HG03175 (cell line): ENCODE results near the gene APOA5.

Source experiments
- ATAC-seq: cut with Tn5 transposase; IDR thresholded peaks from one replicate; pipeline ENCODE4 v1.9.1; 2021; ENCODE audit warnings: mild to moderate bottlenecking, moderate library complexity; ENCODE audit not compliant: unreplicated experiment

APOA5 gene

DNA sequence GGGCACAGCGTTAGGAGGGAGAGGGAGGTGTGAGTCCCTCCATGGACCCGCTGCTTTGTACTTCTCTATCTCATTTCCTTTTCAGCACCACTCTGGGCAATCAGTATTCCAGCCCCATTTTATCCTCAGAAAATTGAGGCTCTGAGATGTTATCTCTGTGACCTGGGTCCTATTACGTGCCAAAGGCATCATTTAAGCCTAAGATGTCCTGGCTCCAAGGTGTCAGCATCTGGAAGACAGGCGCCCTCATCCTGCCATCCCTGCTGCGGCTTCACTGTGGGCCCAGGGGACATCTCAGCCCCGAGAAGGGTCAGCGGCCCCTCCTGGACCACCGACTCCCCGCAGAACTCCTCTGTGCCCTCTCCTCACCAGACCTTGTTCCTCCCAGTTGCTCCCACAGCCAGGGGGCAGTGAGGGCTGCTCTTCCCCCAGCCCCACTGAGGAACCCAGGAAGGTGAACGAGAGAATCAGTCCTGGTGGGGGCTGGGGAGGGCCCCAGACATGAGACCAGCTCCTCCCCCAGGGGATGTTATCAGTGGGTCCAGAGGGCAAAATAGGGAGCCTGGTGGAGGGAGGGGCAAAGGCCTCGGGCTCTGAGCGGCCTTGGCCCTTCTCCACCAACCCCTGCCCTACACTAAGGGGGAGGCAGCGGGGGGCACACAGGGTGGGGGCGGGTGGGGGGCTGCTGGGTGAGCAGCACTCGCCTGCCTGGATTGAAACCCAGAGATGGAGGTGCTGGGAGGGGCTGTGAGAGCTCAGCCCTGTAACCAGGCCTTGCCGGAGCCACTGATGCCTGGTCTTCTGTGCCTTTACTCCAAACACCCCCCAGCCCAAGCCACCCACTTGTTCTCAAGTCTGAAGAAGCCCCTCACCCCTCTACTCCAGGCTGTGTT is 37.2 kb upstream of the APOA5 start:
- ATAC-seq = no peak

DNA sequence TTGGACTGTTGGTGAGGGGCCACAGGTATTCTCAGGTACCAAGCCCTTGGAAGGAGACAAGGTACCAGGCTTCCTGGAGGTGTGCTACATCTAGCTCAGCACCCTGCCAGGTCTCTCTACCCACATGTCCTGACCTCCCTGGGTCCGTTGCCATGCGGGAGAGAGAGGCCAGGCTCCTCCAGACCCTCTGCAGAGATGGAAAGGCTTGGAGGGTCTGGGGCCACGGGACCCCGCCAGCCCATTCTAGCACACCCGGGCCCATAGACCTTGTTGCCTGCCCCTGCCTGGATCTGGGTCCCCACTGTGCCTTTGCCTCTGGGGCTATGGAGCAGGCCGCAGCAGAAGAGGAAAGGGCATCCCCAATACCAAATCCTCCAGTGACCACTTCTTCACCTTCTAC is 35.8 kb upstream of the APOA5 start:
- ATAC-seq = no peak

DNA sequence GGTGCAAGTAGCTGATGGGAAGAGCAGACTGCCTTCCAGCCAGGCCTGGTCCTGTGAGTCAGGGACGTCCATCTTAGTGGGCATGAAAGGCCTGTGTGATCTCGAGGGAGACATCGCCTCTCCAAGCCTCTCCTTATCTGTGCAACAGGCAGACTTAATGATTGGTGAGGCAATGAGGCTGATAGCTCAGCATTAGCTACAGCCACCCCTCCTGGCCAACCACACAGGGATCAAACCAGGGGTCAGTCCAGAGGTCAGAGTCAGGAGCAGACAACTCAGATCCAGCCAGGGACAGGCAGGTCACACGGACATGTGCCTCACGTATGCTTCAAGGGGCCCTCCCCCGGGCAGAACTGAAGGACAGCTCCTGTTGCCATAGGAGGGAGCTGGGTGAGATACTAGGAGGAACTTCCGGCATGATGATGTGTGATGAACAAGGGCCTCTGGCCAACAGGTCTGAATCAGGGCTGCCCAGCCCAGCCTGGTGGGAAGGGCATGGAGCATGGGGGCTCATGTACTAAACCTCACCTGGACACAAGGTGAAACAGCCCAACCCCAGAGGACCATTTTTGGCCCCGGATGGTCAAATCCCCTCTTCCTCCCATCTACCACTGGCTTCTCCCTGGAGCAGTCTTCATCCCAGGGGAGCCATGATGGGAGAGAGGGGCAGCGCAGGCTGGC is 35.2 kb upstream of the APOA5 start:
- ATAC-seq = no peak

DNA sequence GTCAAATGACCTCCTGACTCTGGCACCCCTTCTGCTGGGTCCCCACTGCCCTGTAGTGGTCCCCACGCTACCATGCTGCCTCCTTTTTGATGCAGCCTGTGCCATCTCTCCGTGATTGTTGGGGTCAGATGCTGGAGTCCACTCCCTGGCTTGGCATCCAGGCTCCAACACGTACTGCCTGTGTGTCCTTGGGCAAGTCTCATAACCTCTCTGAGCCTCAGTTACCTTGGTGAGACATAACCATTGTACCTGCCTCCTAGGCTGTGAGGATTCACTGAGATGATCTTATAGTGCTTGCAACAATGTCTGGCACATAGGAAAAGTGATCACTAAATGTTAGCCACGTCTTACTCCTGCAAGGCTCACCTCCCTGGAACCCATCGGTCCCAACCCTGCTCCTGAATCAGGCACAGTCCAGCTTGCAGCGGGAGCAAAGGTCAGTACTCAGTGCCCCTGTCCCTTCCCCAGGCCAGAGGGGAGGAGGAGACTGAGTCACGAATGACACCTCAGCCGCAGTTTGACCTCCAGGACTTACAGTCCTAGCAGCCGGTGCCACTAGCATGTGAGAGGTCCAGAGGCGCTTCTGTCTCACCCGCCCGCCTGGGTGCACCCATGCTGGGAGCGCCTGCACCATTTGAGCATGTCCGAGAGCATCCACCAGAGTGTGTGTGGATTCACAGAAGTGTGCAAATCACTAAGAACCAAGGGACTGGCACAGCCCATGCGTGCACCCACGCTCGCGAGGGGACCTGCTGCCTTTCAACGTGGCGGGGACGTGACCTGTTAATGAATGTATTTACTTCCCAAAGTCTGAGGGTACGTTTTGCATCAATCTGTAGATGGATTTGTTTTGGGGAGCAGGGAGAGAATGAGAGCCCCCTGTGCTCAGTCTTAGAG is 34.4 kb upstream of the APOA5 start:
- no peak for ATAC-seq

DNA sequence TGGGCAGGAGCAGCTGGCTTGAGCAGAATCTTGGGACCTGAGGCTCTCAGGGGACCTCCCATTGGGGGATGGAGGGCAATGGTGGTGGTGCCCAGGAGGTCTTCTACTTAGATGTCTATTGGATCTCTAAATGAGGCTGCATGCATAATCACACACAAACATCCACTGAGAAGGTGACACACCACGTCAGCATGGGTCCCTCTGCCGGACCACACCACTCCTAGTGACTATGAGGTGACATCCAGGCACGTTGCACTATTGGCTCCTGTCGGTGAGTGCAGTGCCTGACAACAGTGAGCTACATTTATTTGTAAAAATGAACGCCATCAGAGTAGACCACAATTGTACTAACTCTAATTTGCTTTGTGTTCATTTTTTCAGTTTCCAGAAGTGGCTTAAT is 33.8 kb upstream of the APOA5 start:
- ATAC-seq = no peak

DNA sequence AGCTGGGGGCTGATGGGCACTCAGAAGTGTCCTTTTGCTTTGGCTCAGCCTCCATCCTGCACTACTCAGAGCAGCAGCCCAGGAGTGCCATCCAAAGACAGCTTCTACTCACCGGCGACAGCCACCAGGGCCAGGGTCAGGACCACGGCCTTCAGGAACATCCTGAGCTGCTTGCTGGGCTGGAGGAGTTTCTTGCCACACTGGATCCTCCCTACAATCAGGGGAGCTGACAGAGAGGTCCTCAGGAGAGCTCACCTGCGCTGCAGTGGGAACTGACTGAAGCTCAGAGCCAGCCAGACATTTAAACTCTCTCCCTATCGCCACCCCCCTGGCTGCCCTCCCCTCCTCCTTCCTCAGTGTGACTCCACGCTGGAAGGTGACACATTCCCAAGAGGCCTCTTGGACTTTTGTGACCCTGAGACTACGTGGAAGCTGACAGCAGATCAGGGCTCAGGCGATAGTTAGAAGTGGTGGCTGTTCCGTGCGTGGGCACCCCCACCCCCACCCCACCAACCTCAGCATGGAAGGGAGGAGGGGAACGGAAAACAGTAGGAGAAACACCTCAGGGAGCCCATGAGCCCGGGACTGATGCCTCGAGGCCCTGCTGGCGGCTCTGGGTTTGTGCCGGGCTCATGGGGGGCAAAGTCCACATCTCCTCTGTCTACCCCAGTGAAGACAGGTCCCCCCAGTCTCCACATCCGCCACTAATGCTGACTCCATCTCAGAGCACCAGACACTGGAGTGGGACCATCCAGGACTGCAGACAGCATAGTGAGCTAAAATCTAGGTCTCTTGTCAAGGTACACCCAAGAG is 31.6 kb upstream of the APOA5 start, which contains the start of gene APOA4:
TSS of gene APOA4 (minus strand) at position 274 of the 813 bp plus-strand sequence. CDS start at position 161, 113 bp downstream.
- ATAC-seq = no peak

DNA sequence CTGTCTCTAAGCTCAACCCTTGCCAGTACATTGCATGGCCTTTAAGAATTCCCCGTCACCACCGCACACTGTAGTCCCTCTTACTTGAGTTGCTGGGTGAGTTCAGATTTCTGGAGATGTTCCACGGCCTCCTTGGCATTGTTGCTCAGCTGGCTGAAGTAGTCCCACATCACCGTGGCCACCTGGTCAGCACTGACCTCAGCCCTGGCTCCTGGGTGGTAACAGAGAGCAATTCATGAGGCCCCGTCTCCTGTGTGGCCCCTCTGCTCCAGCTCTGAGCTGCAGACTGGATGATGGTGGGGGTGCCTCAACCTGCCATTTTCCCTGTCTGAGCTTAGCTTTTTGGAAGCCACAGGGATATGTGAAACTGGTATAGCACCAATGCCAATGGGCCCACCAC is 30.9 kb upstream of the APOA5 start:
- no peak for ATAC-seq

DNA sequence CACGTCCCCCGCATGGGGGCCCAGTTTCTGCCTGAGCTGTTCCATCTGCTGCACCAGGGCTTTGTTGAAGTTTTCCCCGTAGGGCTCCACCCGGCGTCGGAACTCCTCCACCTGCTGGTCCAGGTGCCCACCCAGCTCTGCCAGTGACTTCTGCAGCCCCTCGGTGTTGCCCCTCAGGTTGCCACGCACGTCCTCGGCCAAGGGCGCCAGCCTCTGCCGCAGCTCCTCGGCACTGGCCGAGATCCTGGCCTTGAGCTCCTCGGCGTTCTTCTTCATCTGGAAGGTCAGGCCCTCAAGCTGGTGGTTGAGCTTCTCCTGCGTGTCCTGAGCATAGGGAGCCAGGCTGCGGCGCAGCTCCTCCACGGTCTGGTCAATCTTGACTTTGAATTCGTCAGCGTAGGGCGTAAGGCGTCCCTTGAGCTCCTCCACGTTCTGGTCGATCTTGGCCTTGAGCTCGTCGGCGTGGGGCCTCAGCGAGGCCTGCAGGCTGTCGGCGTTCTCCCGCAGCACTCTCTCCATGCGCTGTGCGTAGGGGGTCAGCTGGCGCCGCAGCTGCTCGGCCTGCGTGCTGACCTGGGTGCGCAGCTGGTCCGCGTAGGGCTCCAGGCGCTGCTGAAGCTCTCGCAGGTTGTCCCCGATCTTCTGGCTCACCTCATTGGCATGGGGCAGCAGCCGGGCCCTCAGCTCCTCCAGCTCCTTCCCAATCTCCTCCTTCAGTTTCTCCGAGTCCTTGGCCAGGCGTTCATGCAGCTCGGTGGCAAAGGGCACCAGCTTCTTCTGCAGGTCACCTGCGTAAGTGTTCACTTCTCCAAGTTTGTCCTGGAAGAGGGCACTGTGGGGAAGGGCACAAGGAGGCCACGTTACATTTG is 29.6 kb upstream of the APOA5 start:
- ATAC-seq = no peak

DNA sequence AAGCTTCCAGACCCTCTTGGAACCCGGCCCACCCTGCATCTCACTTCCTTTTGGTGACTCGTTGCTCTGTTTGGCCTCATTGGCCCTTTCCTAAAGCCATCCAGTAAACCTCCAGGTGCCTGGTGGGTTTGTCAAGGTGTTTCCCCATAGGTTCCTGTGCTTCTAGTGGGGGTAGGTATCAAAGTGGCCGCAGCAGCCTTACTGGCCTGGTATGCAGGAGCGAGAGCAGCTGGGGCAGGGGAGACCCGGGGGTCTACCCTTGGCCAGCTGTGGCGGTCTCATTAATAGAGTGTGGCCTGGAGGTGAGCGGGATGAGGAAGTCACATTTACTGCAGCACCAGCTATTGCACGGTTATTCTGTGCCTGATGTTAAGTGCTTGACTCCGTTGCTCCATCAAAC is 27.4 kb upstream of the APOA5 start:
- no peak for ATAC-seq

DNA sequence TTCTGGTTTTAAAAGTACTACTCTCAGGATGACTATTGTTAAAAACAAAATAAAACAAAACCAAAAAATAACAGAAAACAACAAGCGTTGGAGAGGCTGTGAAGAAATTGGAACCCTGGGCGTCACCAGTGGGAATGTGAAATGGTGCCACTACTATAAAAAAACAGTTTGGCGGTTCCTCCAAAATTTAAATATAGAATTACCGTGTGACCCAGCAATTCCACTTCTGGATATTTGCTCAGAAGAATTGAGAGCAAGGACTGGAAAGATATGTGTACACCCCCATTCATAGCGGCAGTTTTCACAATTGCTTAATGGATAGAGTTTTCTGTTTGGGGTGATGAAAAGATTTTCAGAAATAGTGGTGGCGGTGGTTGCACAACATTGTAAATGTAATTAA is 22.8 kb upstream of the APOA5 start:
- ATAC-seq = no peak

DNA sequence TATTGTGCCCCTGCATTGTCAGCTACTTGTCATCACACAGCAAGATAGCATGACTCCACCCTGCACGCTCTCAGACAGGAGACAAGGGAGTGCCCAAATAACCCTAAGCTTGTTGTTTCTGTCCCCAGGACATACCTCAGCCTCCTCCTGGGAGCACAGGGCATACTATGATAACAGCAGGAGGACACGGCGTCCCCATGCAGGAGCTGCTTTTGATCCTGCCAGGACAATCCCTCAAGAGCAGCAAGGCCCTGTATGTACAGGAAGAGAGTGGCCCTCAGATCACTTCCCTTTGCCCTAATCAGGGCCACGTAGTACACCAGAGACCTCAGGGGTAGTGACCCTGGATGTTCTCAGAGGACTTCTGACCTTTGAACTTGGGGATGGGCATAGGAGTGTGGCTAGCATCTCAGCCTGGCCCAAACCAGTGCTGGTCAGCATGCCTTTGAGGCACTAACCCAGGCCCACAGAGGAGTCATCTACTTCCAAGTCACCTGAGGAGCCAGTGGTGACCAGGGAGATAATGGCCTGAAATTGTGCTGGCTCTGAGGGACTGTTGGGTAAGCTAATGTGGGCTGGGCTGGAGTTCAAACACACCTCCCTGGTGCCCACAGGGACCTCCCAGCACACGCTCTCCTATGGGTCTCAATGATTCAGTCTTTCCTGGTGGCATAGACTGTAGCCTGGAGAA is 22.2 kb upstream of the APOA5 start:
- ATAC-seq = no peak

DNA sequence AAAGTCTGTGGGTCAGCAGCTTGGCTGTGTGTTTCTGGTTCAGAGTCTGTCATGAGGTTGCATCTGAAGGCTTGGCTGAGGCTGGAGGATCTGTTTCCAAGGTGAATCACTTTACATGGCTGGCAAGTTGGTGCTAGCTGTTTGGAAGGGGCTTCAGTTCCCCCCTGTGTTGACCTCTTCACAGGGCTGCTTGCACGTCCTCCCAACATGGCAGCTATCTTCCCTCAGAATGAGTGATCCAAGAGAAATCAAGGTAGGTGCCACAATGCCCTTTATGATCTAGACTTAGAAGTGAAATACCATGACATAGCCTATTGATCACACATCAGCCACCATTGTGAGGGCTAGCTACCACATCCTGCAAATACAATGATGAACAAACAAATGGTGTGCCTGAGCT is 21.5 kb upstream of the APOA5 start:
- no peak for ATAC-seq

DNA sequence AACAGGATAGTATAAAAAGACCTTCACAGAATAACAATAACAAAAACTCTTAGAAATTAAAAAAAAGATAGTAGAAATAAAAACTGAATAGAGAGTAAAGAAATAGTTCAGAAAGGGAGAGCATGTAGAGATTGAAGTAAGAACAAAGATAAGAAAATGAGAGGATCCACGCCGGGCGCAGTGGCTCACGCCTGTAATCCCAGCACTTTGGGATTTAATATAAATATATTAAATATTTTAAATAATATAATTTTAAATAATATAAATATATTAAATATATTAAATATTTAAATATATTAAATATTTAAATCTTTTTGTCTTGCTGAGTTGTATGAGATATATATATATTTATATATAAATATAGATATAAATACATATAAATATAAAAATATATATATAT is 20.4 kb upstream of the APOA5 start:
- ATAC-seq = no peak

DNA sequence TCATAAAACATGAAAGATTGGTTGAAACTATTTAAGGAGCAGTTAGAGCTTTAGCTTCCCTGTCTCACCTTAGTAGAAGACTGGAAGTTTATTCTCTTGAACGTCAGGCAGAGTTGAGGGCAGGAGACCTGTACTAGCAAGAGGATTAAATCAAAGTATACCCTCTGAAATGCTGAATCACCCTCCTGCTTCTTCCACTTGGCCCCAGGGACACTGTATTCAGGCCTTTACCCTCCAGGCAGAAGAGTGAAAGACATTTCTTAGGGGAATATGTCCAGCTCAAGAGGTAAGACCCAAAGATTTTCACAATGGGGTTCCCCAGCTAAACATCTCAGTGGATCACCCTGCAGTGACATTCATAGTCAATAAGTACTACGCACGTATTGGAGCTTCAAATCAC is 19.5 kb upstream of the APOA5 start:
- no peak for ATAC-seq

DNA sequence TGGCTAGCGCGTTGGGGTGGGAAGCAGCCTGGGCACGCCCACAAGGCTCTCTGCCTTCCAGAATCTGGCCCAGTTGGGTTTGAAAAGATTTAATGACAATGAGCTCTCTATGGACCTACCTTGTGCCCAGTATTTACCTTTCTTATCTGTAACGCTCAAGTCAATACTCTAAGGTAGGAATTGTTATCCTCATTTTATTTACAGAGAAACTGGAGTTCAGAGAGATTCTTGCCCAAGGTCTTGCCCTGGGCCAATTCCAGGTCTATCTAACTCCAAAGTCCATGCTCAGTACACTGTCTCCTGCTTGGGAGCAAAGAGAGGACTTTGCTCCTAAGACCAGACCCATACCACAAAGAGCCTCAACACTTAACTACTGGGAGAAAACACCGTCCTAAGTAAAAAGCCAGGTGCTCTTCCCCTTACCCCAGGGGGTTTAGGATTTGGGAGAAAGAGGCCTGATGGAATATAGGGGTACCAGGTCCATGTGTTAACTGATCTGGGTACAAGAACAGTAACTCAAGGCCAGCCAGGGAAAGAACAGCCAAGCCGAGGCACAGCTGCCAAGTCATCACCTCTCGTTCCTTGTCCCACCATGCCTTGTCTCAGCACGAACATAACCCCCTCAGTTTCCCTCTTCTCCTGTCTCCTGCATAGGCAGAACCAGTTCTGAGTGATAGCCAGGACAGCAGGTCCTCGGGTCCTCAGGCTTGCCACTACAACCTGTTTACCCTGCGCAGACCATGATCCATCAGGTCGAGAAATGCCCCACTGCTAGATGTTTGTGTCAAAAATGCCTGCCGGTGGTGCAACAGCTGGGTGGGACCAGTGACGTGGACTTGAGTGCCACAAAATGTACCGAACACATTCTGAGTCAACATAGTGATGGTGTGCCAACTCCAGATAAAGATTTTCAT is 16.8 kb upstream of the APOA5 start:
- no peak for ATAC-seq

DNA sequence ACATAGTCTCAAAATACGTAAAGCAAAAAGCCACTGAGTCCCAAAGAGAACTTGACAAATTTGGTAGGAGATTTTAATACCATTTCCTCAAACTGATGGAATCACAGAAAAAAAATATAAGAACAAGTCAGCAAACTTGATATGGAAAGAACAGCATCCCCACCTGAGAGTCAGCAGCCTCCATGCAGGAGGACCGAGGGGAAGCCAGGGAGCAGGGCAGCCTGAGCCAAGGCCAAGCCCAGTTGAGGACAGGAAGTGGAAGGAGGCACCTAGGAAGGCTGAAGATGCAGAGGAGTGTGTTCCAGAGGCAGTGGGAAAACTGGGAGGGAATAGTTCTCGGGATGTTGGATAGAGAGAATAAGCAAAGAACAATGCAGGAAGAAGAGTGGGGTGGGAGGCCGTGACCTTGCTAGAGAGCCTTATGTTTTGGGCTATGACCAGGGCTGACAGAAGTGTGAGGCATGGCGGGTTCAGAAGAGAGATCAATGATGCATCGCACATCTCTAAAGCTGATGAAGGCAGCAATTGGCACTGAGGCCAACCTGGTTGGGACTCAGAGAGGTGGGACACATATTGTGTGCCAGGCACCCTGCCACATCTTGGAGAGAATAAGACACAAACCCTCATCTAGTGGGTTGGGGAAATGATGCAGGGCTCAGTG is 16.1 kb upstream of the APOA5 start:
- no peak for ATAC-seq

DNA sequence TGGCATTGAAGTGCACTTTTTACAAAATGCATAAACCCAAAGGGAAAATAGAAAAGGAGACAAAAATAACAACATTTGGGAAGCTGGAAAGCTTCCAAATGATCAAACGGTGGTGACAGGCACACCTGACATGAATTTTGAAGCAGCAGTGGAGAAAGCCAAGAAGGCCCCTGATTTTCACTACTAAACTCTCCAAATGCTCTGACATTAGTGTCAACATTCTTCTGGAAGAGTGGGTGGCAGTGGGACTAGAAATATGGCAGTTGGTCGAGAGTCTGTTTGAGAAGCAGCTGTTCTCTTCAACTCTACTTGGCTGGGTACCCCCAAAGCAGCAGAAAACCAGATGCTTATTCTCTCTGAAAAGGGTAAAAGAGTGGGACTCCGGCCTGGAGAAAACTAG is 12.3 kb upstream of the APOA5 start:
- no peak for ATAC-seq
